ENCODE measurements around the gene GSK3A. TPM values are rescaled to one million over a fixed set of nuclear protein-coding genes. Genes with fewer than 3 reads are reported as not detected.

Gene GSK3A
- total RNA-seq, 4 donors from 2014 or later: 24.7 to 34.5 (median 28.3) TPM

- H3K36me3 ChIP-seq: peaks cover 0 to 34% (median 0%) of the 10 kb centered on the region in 3 donors
- H3K4me1 ChIP-seq: peaks cover 0 to 84% (median 58%) of the 10 kb centered on the region in 4 donors
- no peak overlapping the region for H3K4me3 ChIP-seq
- DNase-seq (ENCODE audit: low spot score in 2 of 2): no peak
- H3K9me3 ChIP-seq: no peaks in the 10 kb centered on the region
- TF ChIP-seq CTCF (IDR thresholded peaks at IDR 0.05): no peak
- no peak for TF ChIP-seq EP300 (IDR thresholded peaks at IDR 0.05)
- no peak for TF ChIP-seq POLR2A (IDR thresholded peaks at IDR 0.05)
- peak overlapping the region; percentile 2 to 100 (median 100) for H3K27ac ChIP-seq
- 37 to 48% methylated on average over 7 of the region's 7 CpGs for WGBS, 2 donors
- H3K27me3 ChIP-seq: no peaks in the 10 kb centered on the region
Measured at GRCh38 chr19:42246922-42247639, 4.7 kb upstream of the GSK3A start.

GRCh38 chr19:42246143-42246921 is 3.9 kb upstream of the GSK3A start:
- no peaks in the 10 kb centered on the region for H3K27me3 ChIP-seq
- 8 to 17% methylated on average over 10 of the region's 10 CpGs for WGBS, 2 donors
- H3K4me3 ChIP-seq: no peak overlapping the region
- no peaks in the 10 kb centered on the region for H3K9me3 ChIP-seq
- DNase-seq (ENCODE audit: low spot score in 2 of 2): peak; percentile 50 to 63
- peaks cover 0 to 34% (median 0%) of the 10 kb centered on the region in 3 donors for H3K36me3 ChIP-seq
- H3K4me1 ChIP-seq: peaks cover 0 to 81% (median 55%) of the 10 kb centered on the region in 4 donors
- TF ChIP-seq POLR2A (IDR thresholded peaks at IDR 0.05) (no peak), CTCF (IDR thresholded peaks at IDR 0.05) (peak; percentile 41 to 83 (median 67)), EP300 (IDR thresholded peaks at IDR 0.05) (peak in 1 of 2 donors; percentile 66)
- H3K27ac ChIP-seq: peak overlapping the region; percentile 2 to 100 (median 100)

- TF ChIP-seq EP300 (IDR thresholded peaks at IDR 0.05) (no peak), POLR2A (IDR thresholded peaks at IDR 0.05) (no peak), CTCF (IDR thresholded peaks at IDR 0.05) (no peak)
- peak overlapping the region in 2 of 4 donors; percentile 26 to 46 for H3K4me3 ChIP-seq
- H3K36me3 ChIP-seq: peaks cover 0 to 33% (median 0%) of the 10 kb centered on the region in 3 donors
- peak overlapping the region in 3 of 4 donors; percentile 79 to 100 (median 100) for H3K27ac ChIP-seq
- no peaks in the 10 kb centered on the region for H3K9me3 ChIP-seq
- H3K27me3 ChIP-seq: no peaks in the 10 kb centered on the region
- DNase-seq (ENCODE audit: low spot score in 2 of 2): no peak
- H3K4me1 ChIP-seq: peaks cover 0 to 81% (median 54%) of the 10 kb centered on the region in 4 donors
- WGBS, 2 donors: 67 to 69% methylated on average over 10 of the region's 10 CpGs
Measured at GRCh38 chr19:42245231-42245630, 2.8 kb upstream of the GSK3A start.

- Histone ChIP-seq H3K27ac (peak overlapping the region; percentile 79 to 100 (median 90)), H3K4me1 (peaks cover 0 to 81% (median 53%) of the 10 kb centered on the region in 4 donors), H3K36me3 (peaks cover 0 to 33% (median 0%) of the 10 kb centered on the region in 3 donors), H3K27me3 (no peaks in the 10 kb centered on the region), H3K4me3 (peak overlapping the region; percentile 46 to 87 (median 56)), H3K9me3 (no peaks in the 10 kb centered on the region)
- TF ChIP-seq POLR2A (IDR thresholded peaks at IDR 0.05) (peak; percentile 48 to 53), EP300 (IDR thresholded peaks at IDR 0.05) (peak; percentile 91 to 95), CTCF (IDR thresholded peaks at IDR 0.05) (peak; percentile 46 to 84 (median 78))
- peak; percentile 83 to 89 for DNase-seq (ENCODE audit: low spot score in 2 of 2)
- 2 to 3% methylated on average over 42 to 45 of the region's 45 CpGs for WGBS, 2 donors
Measured at GRCh38 chr19:42244347-42245220, 2.2 kb upstream of the GSK3A start.
